ENCODE data around the gene CELSR1.

The CELSR1 gene

GRCh38 chr22:46381142-46381541 is 156.3 kb downstream of the CELSR1 start:
- Histone ChIP-seq H3K27me3 (no peaks in the 10 kb centered on the region), H3K9me3 (no peaks in the 10 kb centered on the region), H3K4me3 (ENCODE audit: low read depth, low read length) (no peak overlapping the region), H3K4me1 (no peaks in the 10 kb centered on the region), H3K36me3 (no peaks in the 10 kb centered on the region)
- TF ChIP-seq, protein P1, sequence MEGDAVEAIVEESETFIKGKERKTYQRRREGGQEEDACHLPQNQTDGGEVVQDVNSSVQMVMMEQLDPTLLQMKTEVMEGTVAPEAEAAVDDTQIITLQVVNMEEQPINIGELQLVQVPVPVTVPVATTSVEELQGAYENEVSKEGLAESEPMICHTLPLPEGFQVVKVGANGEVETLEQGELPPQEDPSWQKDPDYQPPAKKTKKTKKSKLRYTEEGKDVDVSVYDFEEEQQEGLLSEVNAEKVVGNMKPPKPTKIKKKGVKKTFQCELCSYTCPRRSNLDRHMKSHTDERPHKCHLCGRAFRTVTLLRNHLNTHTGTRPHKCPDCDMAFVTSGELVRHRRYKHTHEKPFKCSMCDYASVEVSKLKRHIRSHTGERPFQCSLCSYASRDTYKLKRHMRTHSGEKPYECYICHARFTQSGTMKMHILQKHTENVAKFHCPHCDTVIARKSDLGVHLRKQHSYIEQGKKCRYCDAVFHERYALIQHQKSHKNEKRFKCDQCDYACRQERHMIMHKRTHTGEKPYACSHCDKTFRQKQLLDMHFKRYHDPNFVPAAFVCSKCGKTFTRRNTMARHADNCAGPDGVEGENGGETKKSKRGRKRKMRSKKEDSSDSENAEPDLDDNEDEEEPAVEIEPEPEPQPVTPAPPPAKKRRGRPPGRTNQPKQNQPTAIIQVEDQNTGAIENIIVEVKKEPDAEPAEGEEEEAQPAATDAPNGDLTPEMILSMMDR (IDR thresholded peaks at IDR 0.05; ENCODE audit: low read depth, low read length), result no peak
- DNase-seq, result peak; percentile 51

DNA sequence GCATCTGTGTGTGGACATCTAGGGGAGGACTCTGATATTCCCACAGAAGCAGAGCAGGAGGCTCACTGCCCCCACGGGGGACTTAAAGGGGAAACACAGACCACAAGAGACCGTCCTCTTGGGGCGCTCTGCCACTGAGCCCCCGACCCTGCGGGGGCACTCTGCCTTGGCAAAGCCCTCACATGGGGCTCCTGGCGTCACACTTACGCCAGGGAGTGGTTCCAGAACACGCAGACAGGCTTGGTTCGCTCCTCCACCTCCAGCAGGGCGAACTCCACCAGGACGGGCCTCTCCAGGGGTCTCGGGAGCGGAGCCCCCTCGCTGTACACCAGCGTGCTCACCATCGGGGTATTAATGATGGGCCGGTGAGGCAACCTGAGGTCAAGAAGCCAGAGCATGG is 156.8 kb downstream of the CELSR1 start:
- H3K9me3 ChIP-seq, result no peaks in the 10 kb centered on the region
- TF ChIP-seq, protein P1 (IDR thresholded peaks at IDR 0.05; ENCODE audit: low read depth, low read length), result no peak
- H3K4me3 ChIP-seq (ENCODE audit: low read depth, low read length), result no peak overlapping the region
- no peaks in the 10 kb centered on the region for H3K36me3 ChIP-seq
- no peaks in the 10 kb centered on the region for H3K4me1 ChIP-seq
- no peak for DNase-seq
- H3K27me3 ChIP-seq, result no peaks in the 10 kb centered on the region

GRCh38 chr22:46380069-46380468 is 157.4 kb downstream of the CELSR1 start:
- H3K36me3 ChIP-seq, result no peaks in the 10 kb centered on the region
- TF ChIP-seq, protein P1 (IDR thresholded peaks at IDR 0.05; ENCODE audit: low read depth, low read length), result no peak
- no peak overlapping the region for H3K4me3 ChIP-seq (ENCODE audit: low read depth, low read length)
- DNase-seq, result no peak
- no peaks in the 10 kb centered on the region for H3K9me3 ChIP-seq
- H3K27me3 ChIP-seq, result no peaks in the 10 kb centered on the region
- H3K4me1 ChIP-seq, result no peaks in the 10 kb centered on the region

- H3K9me3 ChIP-seq, result no peaks in the 10 kb centered on the region
- no peaks in the 10 kb centered on the region for H3K4me1 ChIP-seq
- no peaks in the 10 kb centered on the region for H3K36me3 ChIP-seq
- no peak for DNase-seq
- no peaks in the 10 kb centered on the region for H3K27me3 ChIP-seq
- no peak overlapping the region for H3K4me3 ChIP-seq (ENCODE audit: low read depth, low read length)
- TF ChIP-seq, protein P1 (IDR thresholded peaks at IDR 0.05; ENCODE audit: low read depth, low read length), result no peak
These were observed 158.1 kb downstream of the CELSR1 start for GRCh38 chr22:46379066-46379930.

- Histone ChIP-seq H3K4me1 (no peaks in the 10 kb centered on the region), H3K9me3 (no peaks in the 10 kb centered on the region), H3K27me3 (no peaks in the 10 kb centered on the region), H3K36me3 (no peaks in the 10 kb centered on the region), H3K4me3 (ENCODE audit: low read depth, low read length) (no peak overlapping the region)
- DNase-seq, result no peak
- TF ChIP-seq, protein P1 (IDR thresholded peaks at IDR 0.05; ENCODE audit: low read depth, low read length), result no peak
These were observed 158.9 kb downstream of the CELSR1 start for GRCh38 chr22:46378426-46379065.
